ENCODE data around the gene ZG16B.

ZG16B gene

DNA sequence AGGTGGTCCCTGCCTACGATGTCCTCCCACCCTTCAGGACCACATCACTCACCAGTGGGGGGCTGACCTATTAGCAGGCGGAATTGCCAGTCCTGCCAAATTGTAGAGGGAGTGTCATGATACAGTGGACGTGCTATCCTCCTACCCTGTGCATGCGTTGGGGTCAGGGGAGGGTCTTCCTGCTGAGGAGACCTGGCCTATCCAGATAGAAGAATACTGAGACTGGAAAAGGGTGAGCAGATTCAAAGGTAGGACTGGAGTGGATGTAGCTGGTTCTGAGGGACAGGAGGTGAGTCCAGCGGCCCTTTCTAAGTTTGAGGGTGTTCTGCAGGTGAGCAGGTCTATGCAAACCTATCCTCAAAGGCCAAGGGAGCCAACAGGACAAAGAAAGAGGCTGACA, 23.8 kb upstream of the ZG16B start:
- DNase-seq (ENCODE audit: low read depth): no peak
- TF ChIP-seq, protein P1, sequence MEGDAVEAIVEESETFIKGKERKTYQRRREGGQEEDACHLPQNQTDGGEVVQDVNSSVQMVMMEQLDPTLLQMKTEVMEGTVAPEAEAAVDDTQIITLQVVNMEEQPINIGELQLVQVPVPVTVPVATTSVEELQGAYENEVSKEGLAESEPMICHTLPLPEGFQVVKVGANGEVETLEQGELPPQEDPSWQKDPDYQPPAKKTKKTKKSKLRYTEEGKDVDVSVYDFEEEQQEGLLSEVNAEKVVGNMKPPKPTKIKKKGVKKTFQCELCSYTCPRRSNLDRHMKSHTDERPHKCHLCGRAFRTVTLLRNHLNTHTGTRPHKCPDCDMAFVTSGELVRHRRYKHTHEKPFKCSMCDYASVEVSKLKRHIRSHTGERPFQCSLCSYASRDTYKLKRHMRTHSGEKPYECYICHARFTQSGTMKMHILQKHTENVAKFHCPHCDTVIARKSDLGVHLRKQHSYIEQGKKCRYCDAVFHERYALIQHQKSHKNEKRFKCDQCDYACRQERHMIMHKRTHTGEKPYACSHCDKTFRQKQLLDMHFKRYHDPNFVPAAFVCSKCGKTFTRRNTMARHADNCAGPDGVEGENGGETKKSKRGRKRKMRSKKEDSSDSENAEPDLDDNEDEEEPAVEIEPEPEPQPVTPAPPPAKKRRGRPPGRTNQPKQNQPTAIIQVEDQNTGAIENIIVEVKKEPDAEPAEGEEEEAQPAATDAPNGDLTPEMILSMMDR (IDR thresholded peaks at IDR 0.05; ENCODE audit: insufficient read depth, low read depth, low read length, missing control alignments): no peak
- no peak overlapping the region for H3K4me3 ChIP-seq (ENCODE audit: low read length)

DNA sequence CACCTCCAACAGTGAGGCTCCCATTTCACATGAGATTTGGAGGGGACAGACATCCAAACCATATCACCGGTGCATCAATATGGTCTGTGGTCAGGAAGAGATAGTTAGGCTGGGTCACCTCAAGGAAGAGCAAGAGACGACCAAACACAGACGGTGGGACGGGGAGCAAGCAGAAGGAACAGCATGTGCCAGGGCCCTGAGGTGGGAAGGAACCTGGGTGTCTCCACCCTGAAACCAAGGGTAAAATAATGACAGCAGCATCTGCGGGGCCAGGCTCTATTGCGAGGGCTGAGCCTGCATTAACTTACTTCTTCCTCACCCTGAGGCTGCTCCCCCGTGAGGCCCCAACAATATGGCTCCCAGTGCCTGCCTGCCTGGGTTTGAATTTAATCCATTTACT, 21.9 kb upstream of the ZG16B start:
- TF ChIP-seq, protein P1 (IDR thresholded peaks at IDR 0.05; ENCODE audit: insufficient read depth, low read depth, low read length, missing control alignments): no peak
- DNase-seq (ENCODE audit: low read depth): no peak

DNA sequence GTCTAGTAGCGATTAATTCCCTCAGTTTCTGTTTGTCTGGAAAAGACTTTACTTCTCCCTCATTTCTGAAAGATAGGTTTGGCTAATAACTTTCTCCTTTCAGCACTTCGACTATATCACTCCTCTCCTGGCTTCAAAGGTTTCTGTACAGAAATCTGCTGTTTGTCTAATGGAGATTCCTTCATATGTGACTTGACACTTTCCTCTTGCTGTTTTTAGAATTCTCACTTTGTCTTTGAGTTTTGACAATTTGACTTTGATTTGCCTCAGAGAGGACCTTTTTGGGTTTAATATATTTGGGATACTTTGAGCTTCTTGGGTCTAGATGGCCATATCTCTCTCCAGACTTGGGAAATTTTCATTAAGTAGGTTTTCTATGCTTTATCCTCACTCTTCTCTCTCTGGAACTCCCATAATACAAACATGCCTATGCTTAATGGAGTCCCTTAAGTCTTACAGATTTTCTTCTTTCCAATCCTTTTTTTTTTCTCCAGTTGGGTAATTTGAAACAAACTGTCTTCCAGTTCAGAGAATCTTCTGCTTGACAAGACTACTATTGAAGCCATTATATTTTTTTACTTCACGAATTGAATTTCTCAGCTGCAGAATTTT, 20.8 kb upstream of the ZG16B start:
- H3K4me3 ChIP-seq (ENCODE audit: low read length): no peak overlapping the region
- no peak for DNase-seq (ENCODE audit: low read depth)
- TF ChIP-seq, protein P1 (IDR thresholded peaks at IDR 0.05; ENCODE audit: insufficient read depth, low read depth, low read length, missing control alignments): no peak

More for the DNA sequence above, 21.9 kb upstream of the ZG16B start:
- H3K4me3 ChIP-seq (ENCODE audit: low read length): no peak overlapping the region

DNA sequence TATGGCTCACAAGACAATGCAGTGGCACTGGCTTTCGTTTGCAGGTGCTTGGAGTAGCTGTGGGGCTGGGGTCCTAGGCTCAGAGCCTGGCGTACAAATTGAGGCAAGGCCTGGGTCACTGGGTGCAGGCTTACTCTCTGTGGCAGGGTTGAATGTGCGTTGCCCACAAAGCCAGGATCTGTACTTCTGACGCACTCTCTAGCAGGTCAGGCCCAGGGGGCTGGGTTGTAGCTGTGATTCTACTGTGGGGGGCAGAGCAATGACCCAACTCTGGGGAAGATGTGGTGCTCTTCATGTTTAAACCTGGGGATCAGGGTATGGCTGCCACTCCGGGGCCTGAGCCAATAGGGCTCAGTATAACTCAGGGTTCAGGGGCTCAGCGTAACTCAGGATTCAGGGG, 19.5 kb upstream of the ZG16B start:
- TF ChIP-seq, protein P1 (IDR thresholded peaks at IDR 0.05; ENCODE audit: insufficient read depth, low read depth, low read length, missing control alignments): no peak
- H3K4me3 ChIP-seq (ENCODE audit: low read length): no peak overlapping the region
- DNase-seq (ENCODE audit: low read depth): no peak

DNA sequence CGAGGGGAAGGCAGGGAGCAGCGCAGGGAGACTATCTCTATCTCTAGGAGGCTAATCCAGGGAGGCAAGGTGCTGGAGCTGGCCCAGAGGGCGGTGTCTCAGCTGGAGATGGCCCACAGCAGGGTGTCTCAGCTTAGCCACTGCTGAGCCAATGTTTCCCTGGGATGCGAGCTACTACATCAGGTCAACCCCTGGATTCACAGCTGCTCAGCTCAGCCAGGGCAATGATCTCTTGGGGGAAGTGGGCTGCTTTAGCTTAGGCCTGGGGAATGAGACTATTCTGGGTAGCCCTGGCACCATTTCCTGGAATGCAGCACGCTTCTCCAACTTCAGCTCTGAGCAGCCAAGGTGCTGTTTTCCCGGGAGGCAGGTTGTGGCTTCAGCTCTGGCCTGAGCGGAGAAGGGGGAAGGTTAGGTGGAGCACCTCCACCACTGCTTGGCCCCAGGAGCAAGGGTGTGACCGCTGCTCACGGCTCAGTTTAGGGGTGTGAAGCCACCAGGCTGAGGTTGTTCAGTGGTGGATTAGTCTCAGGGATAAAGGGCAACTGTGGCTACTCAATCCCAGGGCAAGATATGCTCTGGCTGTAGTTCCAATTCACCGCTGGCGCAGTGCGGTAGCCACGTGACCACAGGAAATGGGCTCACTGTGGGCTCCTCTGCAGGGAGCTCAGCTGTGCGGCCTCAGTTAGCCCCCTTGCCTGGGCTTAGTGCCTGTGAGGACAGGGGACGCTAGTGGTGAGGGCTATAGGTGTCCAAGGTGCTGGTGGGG, 18.2 kb upstream of the ZG16B start:
- no peak for DNase-seq (ENCODE audit: low read depth)
- H3K4me3 ChIP-seq (ENCODE audit: low read length): no peak overlapping the region
- TF ChIP-seq, protein P1 (IDR thresholded peaks at IDR 0.05; ENCODE audit: insufficient read depth, low read depth, low read length, missing control alignments): no peak

DNA sequence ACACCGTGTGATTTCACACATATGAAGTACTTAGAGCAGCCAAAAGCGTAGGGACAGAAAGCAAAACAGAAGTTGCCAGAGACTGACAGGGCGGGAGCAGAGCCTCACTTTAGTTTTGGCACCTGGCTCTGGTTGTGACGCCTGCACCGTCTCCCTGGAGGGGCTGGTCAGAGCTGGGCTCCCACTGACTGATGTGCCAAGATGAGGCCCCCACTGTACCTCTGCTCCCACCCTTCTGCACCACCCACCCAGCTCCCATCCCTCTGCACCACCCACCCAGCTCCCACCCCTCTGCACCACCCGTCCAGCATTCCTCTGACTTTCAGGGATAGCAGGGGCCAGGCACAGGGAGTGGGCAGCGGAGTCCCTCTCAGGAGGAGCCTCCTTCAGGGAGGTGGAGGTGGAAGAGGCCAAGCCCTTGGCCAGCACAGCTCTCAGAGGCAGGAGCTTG, 16.3 kb upstream of the ZG16B start:
- DNase-seq (ENCODE audit: low read depth): no peak
- TF ChIP-seq, protein P1 (IDR thresholded peaks at IDR 0.05; ENCODE audit: insufficient read depth, low read depth, low read length, missing control alignments): no peak
- H3K4me3 ChIP-seq (ENCODE audit: low read length): no peak overlapping the region
